ENCODE measurements around the gene FGD1. TPM values are rescaled to one million over a fixed set of nuclear protein-coding genes. Genes with fewer than 3 reads are reported as not detected.

Gene FGD1
- total and polyA plus RNA-seq, 2 experiments from 2014 or later, result 28.8 to 30.0 TPM

DNA sequence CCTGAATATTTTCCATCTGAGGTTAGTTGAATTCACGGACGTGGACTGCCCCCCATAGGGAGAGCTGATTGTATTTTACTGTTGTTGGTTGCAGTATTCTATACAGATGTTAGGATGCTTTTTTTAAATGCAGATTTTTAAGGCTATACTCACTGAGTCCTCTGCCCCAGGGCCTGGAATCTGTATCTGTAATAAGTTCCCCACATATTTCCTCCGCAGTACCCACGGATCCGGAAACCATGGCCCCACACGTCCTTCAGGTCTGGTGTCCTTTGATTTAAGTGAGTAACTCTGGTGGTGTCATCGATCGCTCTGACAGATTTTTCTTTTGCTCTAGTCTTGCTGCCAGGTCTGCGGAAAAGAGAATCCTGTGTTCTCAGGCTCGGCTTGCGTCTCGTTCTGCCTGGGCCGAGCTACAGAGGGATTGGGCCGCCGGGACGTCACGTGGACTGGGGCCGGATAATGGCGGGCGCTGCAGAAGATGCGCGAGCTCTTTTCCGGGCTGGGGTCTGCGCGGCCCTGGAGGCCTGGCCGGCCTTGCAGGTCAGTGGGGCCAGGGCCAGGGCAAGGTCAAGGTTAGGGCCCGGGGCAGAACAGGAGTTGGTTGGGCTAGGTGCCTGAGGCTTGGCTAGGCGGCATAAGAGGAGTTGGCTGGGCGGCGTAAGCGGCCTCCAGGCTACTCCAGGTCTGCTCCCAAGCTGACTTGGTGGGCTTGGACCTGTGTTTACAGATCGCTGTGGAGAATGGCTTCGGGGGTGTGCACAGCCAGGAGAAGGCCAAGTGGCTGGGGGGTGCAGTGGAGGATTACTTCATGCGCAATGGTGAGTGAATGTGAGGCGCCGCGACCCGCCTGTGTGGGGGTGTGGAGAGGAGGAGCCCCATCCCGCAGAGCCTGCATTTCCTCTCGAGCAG is 55.8 kb downstream of the FGD1 start, which contains the start of gene TSR2:
TSS of gene TSR2 (plus strand) at position 445 of the 912 bp plus-strand sequence. CDS start at position 463, 18 bp downstream.
- peak; percentile 84 to 90 for DNase-seq (ENCODE audit: low read depth in 1 of 2, low spot score in 1 of 2)
- peak within 1 kb of the TSS; percentile 90 for H3K4me3 ChIP-seq
- TF ChIP-seq CTCF (IDR thresholded peaks at IDR 0.05; ENCODE audit: low read depth, low read length), result peak; percentile 40
- H3K4me1 ChIP-seq (ENCODE audit: low read depth), result peaks cover 3% of the 10 kb centered on the region
- H3K27me3 ChIP-seq, result no peaks in the 10 kb centered on the region
- no peaks in the 10 kb centered on the region for H3K36me3 ChIP-seq
- H3K9me3 ChIP-seq (ENCODE audit: low read depth), result no peaks in the 10 kb centered on the region
- H3K27ac ChIP-seq, result peak within 1 kb of the TSS; percentile 35

DNA sequence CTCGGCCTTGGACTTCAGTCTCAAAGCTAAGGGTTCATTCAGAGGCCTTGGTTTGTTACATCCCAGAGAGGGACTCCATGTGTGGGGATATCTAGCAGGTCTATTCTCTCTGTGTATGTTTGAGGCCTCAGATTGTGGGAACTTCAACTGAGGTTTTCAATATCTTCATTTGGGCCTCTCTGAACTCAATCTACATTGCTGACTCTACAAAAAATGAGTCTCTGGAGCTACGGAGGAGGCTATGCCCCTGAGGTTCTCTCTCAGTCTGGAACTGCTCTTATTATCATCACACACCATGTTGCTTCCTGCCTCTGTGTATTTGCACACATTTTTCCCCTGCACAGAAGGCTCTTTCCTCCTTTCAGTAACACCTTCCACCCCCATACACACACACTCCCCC is 60.9 kb downstream of the FGD1 start:
- Histone ChIP-seq H3K9me3 (ENCODE audit: low read depth) (no peaks in the 10 kb centered on the region), H3K4me3 (no peak overlapping the region), H3K4me1 (ENCODE audit: low read depth) (no peaks in the 10 kb centered on the region), H3K27ac (peak overlapping the region; percentile 48), H3K27me3 (no peaks in the 10 kb centered on the region), H3K36me3 (no peaks in the 10 kb centered on the region)
- no peak for DNase-seq (ENCODE audit: low read depth in 1 of 2, low spot score in 1 of 2)
- no peak for TF ChIP-seq CTCF (IDR thresholded peaks at IDR 0.05; ENCODE audit: low read depth, low read length)

DNA sequence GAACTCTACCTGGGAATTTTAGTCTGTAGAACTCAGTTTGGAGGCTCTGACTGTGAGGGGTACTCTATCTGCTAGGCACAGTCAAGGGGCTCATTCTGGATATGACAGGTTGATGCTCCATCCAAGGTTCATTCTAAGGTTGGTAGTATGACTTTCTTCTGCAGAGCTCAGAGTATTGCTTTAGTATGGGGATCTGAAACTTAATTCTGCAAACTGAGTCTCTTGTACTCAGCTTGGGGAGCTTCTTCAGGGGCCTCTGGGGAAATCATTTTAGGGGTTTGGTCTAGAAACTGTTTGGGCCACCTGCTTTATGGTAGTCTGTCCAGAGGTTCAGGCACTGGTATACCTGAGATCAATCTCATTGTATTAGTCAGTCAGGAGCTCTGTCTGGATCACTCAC is 65.5 kb downstream of the FGD1 start:
- Histone ChIP-seq H3K4me1 (ENCODE audit: low read depth) (no peaks in the 10 kb centered on the region), H3K9me3 (ENCODE audit: low read depth) (no peaks in the 10 kb centered on the region), H3K27ac (no peak overlapping the region), H3K4me3 (no peak overlapping the region), H3K36me3 (no peaks in the 10 kb centered on the region), H3K27me3 (no peaks in the 10 kb centered on the region)
- DNase-seq (ENCODE audit: low read depth in 1 of 2, low spot score in 1 of 2), result no peak
- no peak for TF ChIP-seq CTCF (IDR thresholded peaks at IDR 0.05; ENCODE audit: low read depth, low read length)

DNA sequence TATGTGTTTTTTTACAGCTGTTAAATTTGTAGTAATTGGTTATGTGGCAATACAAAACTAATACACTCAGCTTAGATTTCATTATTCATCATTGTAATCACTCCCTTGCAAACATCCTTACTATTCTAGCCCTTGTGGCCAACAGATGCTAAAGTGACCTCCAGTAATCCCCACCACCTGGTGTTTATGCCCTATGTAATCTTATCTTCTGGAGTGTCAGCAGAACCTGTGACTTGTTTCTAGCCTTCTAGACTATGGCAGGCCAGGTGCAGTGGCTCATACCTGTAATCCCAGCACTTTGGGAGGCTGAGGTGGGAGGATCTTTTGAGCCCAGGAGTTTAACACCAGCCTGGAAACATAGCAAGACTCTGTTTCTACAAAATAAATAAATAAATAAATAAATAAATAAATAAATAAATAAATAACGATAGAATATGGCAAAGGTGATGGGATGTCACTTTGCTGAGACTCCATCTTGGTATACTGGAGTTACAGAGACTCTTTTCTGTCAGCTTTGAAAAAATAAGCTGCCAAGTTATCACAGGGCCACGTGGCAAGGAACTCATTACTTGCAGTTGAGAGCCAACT is 68.1 kb downstream of the FGD1 start:
- H3K9me3 ChIP-seq (ENCODE audit: low read depth), result no peaks in the 10 kb centered on the region
- H3K27me3 ChIP-seq, result no peaks in the 10 kb centered on the region
- H3K4me1 ChIP-seq (ENCODE audit: low read depth), result no peaks in the 10 kb centered on the region
- H3K27ac ChIP-seq, result no peak overlapping the region
- TF ChIP-seq CTCF (IDR thresholded peaks at IDR 0.05; ENCODE audit: low read depth, low read length), result no peak
- DNase-seq (ENCODE audit: low read depth in 1 of 2, low spot score in 1 of 2), result no peak
- no peaks in the 10 kb centered on the region for H3K36me3 ChIP-seq
- H3K4me3 ChIP-seq, result no peak overlapping the region

GRCh38 chrX:54423161-54423888 is 72.7 kb downstream of the FGD1 start:
- H3K27ac ChIP-seq, result no peak overlapping the region
- H3K27me3 ChIP-seq, result no peaks in the 10 kb centered on the region
- no peak overlapping the region for H3K4me3 ChIP-seq
- H3K9me3 ChIP-seq (ENCODE audit: low read depth), result no peaks in the 10 kb centered on the region
- H3K36me3 ChIP-seq, result no peaks in the 10 kb centered on the region
- TF ChIP-seq CTCF (IDR thresholded peaks at IDR 0.05; ENCODE audit: low read depth, low read length), result no peak
- H3K4me1 ChIP-seq (ENCODE audit: low read depth), result no peaks in the 10 kb centered on the region
- DNase-seq (ENCODE audit: low read depth in 1 of 2, low spot score in 1 of 2), result peak; percentile 10 to 15
